Spleen (tissue), 7 donors: ENCODE data around the gene SDHAF2.

ENCODE experiments used
- CTCF ChIP-seq, 11 experiments: fragments of 200-600 bp in 7 of 11; fragments of 450-650 bp in 4 of 11; sonication (generic) in 4 of 11; IDR thresholded peaks in 8 of 11; conservative IDR thresholded peaks in 3 of 11; 1 replicate in 7 of 11; 2 replicates in 4 of 11; pipeline versions ENCODE4 v1.4.0 to v1.8.0; 2016 to 2021; ENCODE audit warnings: antibody characterized with exemption in 11 of 11, inconsistent platforms in 4 of 11, mild to moderate bottlenecking in 1 of 11
- POLR2A ChIP-seq, 3 donors: fragments of 450-650 bp; IDR thresholded peaks; one replicate each; pipeline ENCODE4 v1.5.1; 2017; ENCODE audit warnings: antibody characterized with exemption in 3 of 3, mild to moderate bottlenecking in 1 of 3
- POLR2AphosphoS5 ChIP-seq, 3 donors: sonication (generic); formaldehyde crosslinking; IDR thresholded peaks; one replicate each; pipeline ENCODE4 v1.5.1; 2017; ENCODE audit warnings: antibody characterized with exemption in 3 of 3
- donor health status: DM: no; HTN: no; CAD: no; lungs with moderate emphysema.
- donor health status: DM: no; HTN: no; CAD: no.
- donor health status: DM: no; HTN: no; CAD: no.

GRCh38 chr11:61460986-61461385 lies 31.1 kb downstream of the SDHAF2 start:
- TF ChIP-seq POLR2A (IDR thresholded peaks at IDR 0.05) = no peak
- TF ChIP-seq CTCF (IDR thresholded peaks at IDR 0.05 in 8 of 11, conservative IDR thresholded peaks at IDR 0.05 in 3 of 11) = peak in 2 of 11 experiments; percentile 12 to 21
- no peak for TF ChIP-seq POLR2AphosphoS5 (IDR thresholded peaks at IDR 0.05)
